HepG2 (cell line): ENCODE data around the gene CCM2. TPM values are rescaled to one million over a fixed set of nuclear protein-coding genes. Genes with fewer than 3 reads are reported as not detected.

Source experiments
- ARHGAP35 ChIP-seq: sonication (generic); formaldehyde crosslinking; IDR thresholded peaks from 2 replicates; pipeline ENCODE4 v1.9.0; 2022; ENCODE audit warnings: mild to moderate bottlenecking, inconsistent platforms, moderate library complexity, missing genetic modification reagents, borderline replicate concordance
- CCDC6 ChIP-seq: sonication (generic); formaldehyde crosslinking; IDR thresholded peaks from 2 replicates; pipeline ENCODE4 v1.8.1; 2022; ENCODE audit warnings: mild to moderate bottlenecking, missing genetic modification reagents, moderate library complexity
- DBP ChIP-seq: sonication (generic); formaldehyde crosslinking; IDR thresholded peaks from 2 replicates; pipeline ENCODE4 v1.4.0; 2020; ENCODE audit warnings: missing genetic modification reagents; ENCODE audit errors: not compliant biosample characterization
- FUBP1 ChIP-seq: sonication (generic); formaldehyde crosslinking; IDR thresholded peaks from 2 replicates; pipeline ENCODE4 v1.5.1; 2020; ENCODE audit warnings: missing genetic modification reagents, mild to moderate bottlenecking, borderline replicate concordance
- GATAD2A ChIP-seq: IDR thresholded peaks from 2 replicates; pipeline ENCODE4 v1.6.1; 2016
- HNF4A ChIP-seq: sonication (generic); formaldehyde crosslinking; IDR thresholded peaks from 2 replicates; pipeline ENCODE4 v1.4.0; 2020; ENCODE audit warnings: missing genetic modification reagents
- MED1 ChIP-seq: sonication (generic); formaldehyde crosslinking; IDR thresholded peaks from 2 replicates; pipeline ENCODE4 v1.4.0; 2020; ENCODE audit warnings: missing genetic modification reagents
- NR1H2 ChIP-seq: sonication (generic); formaldehyde crosslinking; IDR thresholded peaks from 2 replicates; pipeline ENCODE4 v1.8.1; 2022; ENCODE audit warnings: low read depth, missing genetic modification reagents, borderline replicate concordance
- PCBP1 ChIP-seq: fragments of 200-400 bp; formaldehyde crosslinking; IDR thresholded peaks from 2 replicates; pipeline ENCODE4 v1.6.1; 2017; ENCODE audit warnings: mild to moderate bottlenecking, low read depth, low read length, borderline replicate concordance
- PHF20 ChIP-seq: sonication (generic); formaldehyde crosslinking; IDR thresholded peaks from 2 replicates; pipeline ENCODE4 v1.5.0; 2020; ENCODE audit warnings: mild to moderate bottlenecking, missing genetic modification reagents
- RBFOX2 ChIP-seq: fragments of 200-400 bp; formaldehyde crosslinking; IDR thresholded peaks from 2 replicates; pipeline ENCODE4 v1.6.1; 2017; ENCODE audit warnings: low read depth, mild to moderate bottlenecking, low read length
- REPIN1 ChIP-seq: sonication (generic); formaldehyde crosslinking; IDR thresholded peaks from 2 replicates; pipeline ENCODE4 v1.8.0; 2022; ENCODE audit warnings: missing genetic modification reagents, low read depth, mild to moderate bottlenecking, borderline replicate concordance
- SP1 ChIP-seq, 2 experiments: fragments of 450-650 bp in 1 of 2; sonication (generic) in 1 of 2; formaldehyde crosslinking in 1 of 2; IDR thresholded peaks; 2 replicates each; pipeline versions ENCODE4 v1.4.0 to v1.6.1; 2016 to 2020; ENCODE audit warnings: missing genetic modification reagents in 1 of 2
- TBL1XR1 ChIP-seq: fragments of 150-350 bp; IDR thresholded peaks from 2 replicates; pipeline ENCODE4 v1.6.1; 2014; ENCODE audit warnings: borderline replicate concordance, low read length; ENCODE audit not compliant: partially characterized antibody
- TCF12 ChIP-seq, 2 experiments: fragments of 450-650 bp in 1 of 2; sonication (generic) in 1 of 2; formaldehyde crosslinking in 1 of 2; IDR thresholded peaks; 2 replicates each; pipeline versions ENCODE4 v1.6.1 to v1.8.0; 2017 to 2022; ENCODE audit warnings: antibody characterized with exemption in 1 of 2, mild to moderate bottlenecking in 1 of 2, missing genetic modification reagents in 1 of 2, moderate library complexity in 1 of 2
- ZEB1 ChIP-seq: IDR thresholded peaks from 2 replicates; pipeline ENCODE4 v1.6.1; 2012; ENCODE audit warnings: mild to moderate bottlenecking, low read depth, inconsistent platforms; ENCODE audit not compliant: insufficient replicate concordance
- ZFP1 ChIP-seq: IDR thresholded peaks from 2 replicates; pipeline ENCODE4 v1.6.1; 2016
- ZNF138 ChIP-seq: sonication (generic); formaldehyde crosslinking; IDR thresholded peaks from 2 replicates; pipeline ENCODE4 v1.5.0; 2020; ENCODE audit warnings: mild to moderate bottlenecking, low read depth, missing genetic modification reagents
- ZNF34 ChIP-seq: sonication (generic); formaldehyde crosslinking; IDR thresholded peaks from 2 replicates; pipeline ENCODE4 v1.4.0; 2020; ENCODE audit warnings: mild to moderate bottlenecking, missing genetic modification reagents, borderline replicate concordance
- ZNF687 ChIP-seq: sonication (generic); formaldehyde crosslinking; IDR thresholded peaks from 2 replicates; pipeline ENCODE4 v1.5.1; 2020; ENCODE audit warnings: mild to moderate bottlenecking, missing genetic modification reagents, moderate library complexity
- ZNF747 ChIP-seq: sonication (generic); formaldehyde crosslinking; IDR thresholded peaks from 2 replicates; pipeline ENCODE4 v1.8.1; 2023; ENCODE audit warnings: missing genetic modification reagents, mild to moderate bottlenecking, borderline replicate concordance
- ZNF772 ChIP-seq: sonication (generic); formaldehyde crosslinking; IDR thresholded peaks from 2 replicates; pipeline ENCODE4 v1.5.0; 2020; ENCODE audit warnings: mild to moderate bottlenecking, missing genetic modification reagents
- polyA plus RNA-seq, 8 experiments: library from polyadenylated mRNA; depleted of rRNA in 3 of 8; stranded (reverse) in 7 of 8; unstranded in 1 of 8; fragments of >200 nt; fragmentation: Illumina TruSeq in 4 of 8; extraction: Trizol in 4 of 8; gene quantifications; 2 replicates each; pipeline versions ENCODE4 v1.2.1 to v1.2.3, GENCODE V29; 2011 to 2016; ENCODE audit warnings: low read depth in 4 of 8, missing spikeins in 1 of 8, mixed read lengths in 1 of 8; ENCODE audit not compliant: insufficient read depth in 1 of 8
- total RNA-seq, 5 experiments: library from RNA; depleted of rRNA; stranded (reverse); fragments of >200 nt; fragmentation: Illumina TruSeq; extraction: Trizol; gene quantifications; 2 replicates each; pipeline ENCODE4 v1.2.3, GENCODE V29; 2016; ENCODE audit warnings: low read depth in 1 of 5

CCM2 gene
- total and polyA plus RNA-seq, 2 of the 13 experiments (the other 11 are each of a cell fraction or from before 2014, with no cell fraction given), result 13.7 to 15.8 TPM

- TF ChIP-seq TCF12 (IDR thresholded peaks at IDR 0.05) (no peak), TCF12 (CRISPR knock-in tag; IDR thresholded peaks at IDR 0.05) (no peak), ZNF687 (peak; percentile 37), ZNF772 (CRISPR knock-in tag) (no peak), DBP (no peak), RBFOX2 (peak; percentile 26), ZNF34 (no peak), ZNF747 (CRISPR knock-in tag) (no peak; the same call in 1 of the 2 replicates), ARHGAP35 (CRISPR knock-in tag) (no peak), MED1 (CRISPR knock-in tag) (no peak), PCBP1 (0 out of 2 replicates have a peak, but pooled peaks have one; percentile 31), REPIN1 (CRISPR knock-in tag) (0 out of 2 replicates have a peak, but pooled peaks have one; percentile 46), HNF4A (no peak), FUBP1 (no peak), TBL1XR1 (no peak), PHF20 (CRISPR knock-in tag) (0 out of 2 replicates have a peak, but pooled peaks have one; percentile 22), CCDC6 (CRISPR knock-in tag) (peak; percentile 87), NR1H2 (CRISPR knock-in tag) (no peak), ZNF138 (no peak), GATAD2A (CRISPR knock-in tag) (peak; percentile 12; the same call in 1 of the 2 replicates), ZFP1 (CRISPR knock-in tag) (0 out of 2 replicates have a peak, but pooled peaks have one; percentile 11), ZEB1 (no peak), SP1 (IDR thresholded peaks at IDR 0.05) (no peak), SP1 (CRISPR knock-in tag; IDR thresholded peaks at IDR 0.05) (peak; percentile 76; the same call in 1 of the 2 replicates)
These were observed 532 bp upstream of the CCM2 start (continued) for GRCh38 chr7:44999245-45000092.
